Sigmoid colon (tissue), 7 donors: ENCODE data around the gene XCL1. TPM values are rescaled to one million over a fixed set of nuclear protein-coding genes. Genes with fewer than 3 reads are reported as not detected.
"Not testable (repeated sequence)": the region's sequence is repeated elsewhere in the genome, so short reads cannot be mapped to it uniquely, and the experiment has no call there.

Experiments
- DNase-seq: peaks from one replicate; pipeline ENCODE4 v3.0.0-alpha.2; 2019
- H3K27ac ChIP-seq, 4 donors: fragments of 200-600 bp; sonication (generic); one replicate each; pipeline ENCODE4 v1.5.1; 2016 to 2019; ENCODE audit warnings: mild to moderate bottlenecking in 1 of 4
- H3K27me3 ChIP-seq, 3 donors: fragments of 200-600 bp; sonication (generic); one replicate each; pipeline ENCODE4 v1.5.1; 2019; ENCODE audit warnings: mild to moderate bottlenecking in 1 of 3
- H3K36me3 ChIP-seq, 4 donors: fragments of 200-600 bp; sonication (generic); one replicate each; pipeline ENCODE4 v1.5.1; 2016 to 2019
- H3K4me1 ChIP-seq, 4 donors: fragments of 200-600 bp; sonication (generic); one replicate each; pipeline ENCODE4 v1.5.1; 2017 to 2019
- H3K4me3 ChIP-seq, 4 donors: fragments of 200-600 bp; sonication (generic); one replicate each; pipeline ENCODE4 v1.5.1; 2017 to 2019; ENCODE audit warnings: mild to moderate bottlenecking in 2 of 4, moderate library complexity in 1 of 4
- H3K9me3 ChIP-seq, 4 donors: fragments of 200-600 bp in 3 of 4; sonication (generic) in 3 of 4; one replicate each; pipeline versions ENCODE4 v1.5.1 to v1.6.1; 2013 to 2019
- EP300 ChIP-seq, 4 donors: sonication (generic); formaldehyde crosslinking; IDR thresholded peaks; one replicate each; pipeline ENCODE4 v1.6.1; 2017; ENCODE audit warnings: antibody characterized with exemption in 4 of 4
- POLR2A ChIP-seq, 2 donors: fragments of 450-650 bp; IDR thresholded peaks; one replicate each; pipeline ENCODE4 v1.6.1; 2016; ENCODE audit warnings: antibody characterized with exemption in 2 of 2, mild to moderate bottlenecking in 2 of 2, moderate library complexity in 2 of 2
- POLR2AphosphoS5 ChIP-seq, 4 donors: sonication (generic); formaldehyde crosslinking; IDR thresholded peaks; one replicate each; pipeline ENCODE4 v1.6.1; 2017; ENCODE audit warnings: antibody characterized with exemption in 4 of 4
- WGBS, 2 donors: extraction: QIAGEN DNeasy Blood & Tissue Kit; methylation state at CpG; one replicate each; pipeline ENCODE4 v1.1.7; 2013; 5-methylcytosine and 5-hydroxymethylcytosine counted together
- intact Hi-C: fragments of 100-400 bp; cut with DNase I; formaldehyde crosslinking; loops from one replicate; pipeline ENCODE4 v1.15.1; 2023
- polyA plus RNA-seq, 3 donors: library from polyadenylated mRNA; stranded (reverse); fragments of 200-250 nt; gene quantifications; one replicate each; pipeline ENCODE4 v1.2.3, GENCODE V29; 2013
- total RNA-seq, 4 donors: library from RNA; depleted of rRNA; stranded (reverse); fragments of >200 nt; gene quantifications; one replicate each; pipeline ENCODE4 v1.1.0, GENCODE V29; 2016
- TF ChIP-seq, protein P1 (sequence below), 4 experiments: fragments of 450-650 bp in 3 of 4; fragments of 200-600 bp in 1 of 4; IDR thresholded peaks; one replicate each; pipeline ENCODE4 v1.5.1; 2016 to 2019; ENCODE audit warnings: antibody characterized with exemption in 4 of 4, mild to moderate bottlenecking in 3 of 4, moderate library complexity in 2 of 4
- donor health status: healthy with polysubstance abuse.
- donor health status: Bipolar disorder and iron deficiency.
- donor health status: healthy.

XCL1 gene, protein sequence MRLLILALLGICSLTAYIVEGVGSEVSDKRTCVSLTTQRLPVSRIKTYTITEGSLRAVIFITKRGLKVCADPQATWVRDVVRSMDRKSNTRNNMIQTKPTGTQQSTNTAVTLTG
- total RNA-seq (under 1 TPM in 2 of 4 donors, not detected in 2; 0.33 to 0.83 TPM), polyA plus RNA-seq (under 1 TPM in 1 of 3 donors, not detected in 2; 0.50 TPM)

DNA sequence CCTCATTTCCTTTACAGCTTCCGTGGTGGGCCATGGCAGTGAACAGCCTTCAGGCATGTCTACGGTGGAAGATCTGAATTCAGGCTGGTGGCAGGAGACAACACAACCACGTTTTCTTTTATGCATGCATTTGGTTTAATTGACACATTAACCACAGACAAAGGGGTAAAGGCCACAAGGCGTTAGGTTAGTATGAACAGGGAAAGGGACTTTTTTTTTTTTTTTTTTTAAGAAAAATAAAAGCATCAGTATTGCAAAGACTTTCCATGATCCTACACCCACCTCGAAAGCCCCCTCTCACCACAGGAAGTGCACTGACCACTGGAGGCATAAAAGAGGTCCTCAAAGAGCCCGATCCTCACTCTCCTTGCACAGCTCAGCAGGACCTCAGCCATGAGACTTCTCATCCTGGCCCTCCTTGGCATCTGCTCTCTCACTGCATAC is at the start of gene XCL1:
XCL1 (plus strand) TSS at position 361 of the 444 bp plus-strand sequence; CDS start at position 394, 33 bp downstream.
- 64 to 68% methylated on average over 4 of the region's 6 CpGs for WGBS, 2 donors
- H3K9me3 ChIP-seq, DNase-seq, H3K4me1 ChIP-seq, H3K4me3 ChIP-seq, H3K27me3 ChIP-seq, H3K27ac ChIP-seq, H3K36me3 ChIP-seq, intact Hi-C loops: not testable (repeated sequence)

DNA sequence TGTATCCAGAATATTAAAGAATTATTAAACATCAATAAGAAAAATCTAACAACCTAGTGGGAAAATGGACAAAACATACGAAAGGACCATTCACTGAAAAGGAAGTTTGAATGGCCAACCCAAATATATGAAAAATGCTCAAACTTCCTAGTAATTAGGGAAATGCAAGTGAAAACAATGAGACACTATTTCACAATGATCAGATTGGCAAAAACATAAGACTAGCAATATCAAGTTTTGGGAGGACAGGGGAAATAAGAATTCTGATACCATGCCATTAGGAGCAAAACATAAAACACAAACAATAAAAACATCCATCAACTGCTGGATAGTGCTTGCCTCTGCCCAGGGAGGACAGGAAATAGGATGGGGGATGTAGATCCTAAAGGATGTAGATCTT is 46.9 kb upstream of the XCL1 start:
- TF ChIP-seq POLR2A (IDR thresholded peaks at IDR 0.05) (no peak), EP300 (IDR thresholded peaks at IDR 0.05) (no peak), POLR2AphosphoS5 (IDR thresholded peaks at IDR 0.05) (no peak)
- TF ChIP-seq, protein P1, sequence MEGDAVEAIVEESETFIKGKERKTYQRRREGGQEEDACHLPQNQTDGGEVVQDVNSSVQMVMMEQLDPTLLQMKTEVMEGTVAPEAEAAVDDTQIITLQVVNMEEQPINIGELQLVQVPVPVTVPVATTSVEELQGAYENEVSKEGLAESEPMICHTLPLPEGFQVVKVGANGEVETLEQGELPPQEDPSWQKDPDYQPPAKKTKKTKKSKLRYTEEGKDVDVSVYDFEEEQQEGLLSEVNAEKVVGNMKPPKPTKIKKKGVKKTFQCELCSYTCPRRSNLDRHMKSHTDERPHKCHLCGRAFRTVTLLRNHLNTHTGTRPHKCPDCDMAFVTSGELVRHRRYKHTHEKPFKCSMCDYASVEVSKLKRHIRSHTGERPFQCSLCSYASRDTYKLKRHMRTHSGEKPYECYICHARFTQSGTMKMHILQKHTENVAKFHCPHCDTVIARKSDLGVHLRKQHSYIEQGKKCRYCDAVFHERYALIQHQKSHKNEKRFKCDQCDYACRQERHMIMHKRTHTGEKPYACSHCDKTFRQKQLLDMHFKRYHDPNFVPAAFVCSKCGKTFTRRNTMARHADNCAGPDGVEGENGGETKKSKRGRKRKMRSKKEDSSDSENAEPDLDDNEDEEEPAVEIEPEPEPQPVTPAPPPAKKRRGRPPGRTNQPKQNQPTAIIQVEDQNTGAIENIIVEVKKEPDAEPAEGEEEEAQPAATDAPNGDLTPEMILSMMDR (IDR thresholded peaks at IDR 0.05), result no peak
- no peak overlapping the region for H3K27ac ChIP-seq
- H3K9me3 ChIP-seq, result no peaks in the 10 kb centered on the region
- 84 to 93% methylated on average over 1 of the region's 1 CpG for WGBS, 2 donors
- no peak overlapping the region for H3K4me3 ChIP-seq
- intact Hi-C loops, result no loop called here
- DNase-seq, result no peak
- no peaks in the 10 kb centered on the region for H3K27me3 ChIP-seq
- no peaks in the 10 kb centered on the region for H3K36me3 ChIP-seq
- no peaks in the 10 kb centered on the region for H3K4me1 ChIP-seq

DNA sequence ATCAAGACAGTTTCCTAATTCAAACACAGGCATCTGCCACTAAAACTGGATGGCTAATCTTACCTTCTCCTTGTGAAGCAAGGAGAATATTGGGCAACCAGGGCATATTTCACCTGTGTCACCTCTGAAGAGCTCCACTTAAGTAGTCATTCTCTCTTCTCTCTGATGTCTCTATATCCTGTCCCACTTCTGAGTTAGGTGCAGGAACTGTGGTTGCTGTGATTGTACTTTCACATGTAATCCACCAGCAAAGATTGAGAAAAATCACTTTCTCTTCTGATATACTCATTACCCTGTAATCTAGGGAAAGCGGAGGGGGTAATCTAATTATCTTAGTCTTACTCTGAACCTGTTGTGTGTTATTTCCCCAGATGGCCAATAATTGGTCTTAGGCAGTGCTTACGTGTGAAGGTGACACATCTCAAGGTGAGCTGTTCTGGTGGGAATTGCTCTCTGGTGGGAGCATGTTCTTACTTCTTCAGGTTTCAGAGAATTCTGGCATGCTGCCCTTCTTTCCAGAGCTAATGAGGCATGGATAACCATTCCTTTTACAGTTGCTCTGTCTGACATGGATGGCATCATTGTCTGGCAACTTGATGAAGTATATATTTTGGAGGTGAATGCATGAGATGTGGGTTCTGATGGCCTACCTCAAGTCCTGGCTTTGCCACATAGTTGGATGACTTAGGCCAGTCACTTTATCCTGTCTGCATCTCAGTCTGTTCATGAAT is 44.6 kb upstream of the XCL1 start:
- Histone ChIP-seq H3K36me3 (no peaks in the 10 kb centered on the region), H3K4me3 (no peak overlapping the region), H3K27ac (no peak overlapping the region), H3K4me1 (no peaks in the 10 kb centered on the region), H3K27me3 (no peaks in the 10 kb centered on the region), H3K9me3 (no peaks in the 10 kb centered on the region)
- DNase-seq, result no peak
- WGBS, 2 donors, result 82 to 94% methylated on average over 2 of the region's 2 CpGs
- no peak for TF ChIP-seq EP300 (IDR thresholded peaks at IDR 0.05)
- TF ChIP-seq, protein P1 (IDR thresholded peaks at IDR 0.05), result no peak
- no peak for TF ChIP-seq POLR2AphosphoS5 (IDR thresholded peaks at IDR 0.05)
- no peak for TF ChIP-seq POLR2A (IDR thresholded peaks at IDR 0.05)
- intact Hi-C loops, result no loop called here

DNA sequence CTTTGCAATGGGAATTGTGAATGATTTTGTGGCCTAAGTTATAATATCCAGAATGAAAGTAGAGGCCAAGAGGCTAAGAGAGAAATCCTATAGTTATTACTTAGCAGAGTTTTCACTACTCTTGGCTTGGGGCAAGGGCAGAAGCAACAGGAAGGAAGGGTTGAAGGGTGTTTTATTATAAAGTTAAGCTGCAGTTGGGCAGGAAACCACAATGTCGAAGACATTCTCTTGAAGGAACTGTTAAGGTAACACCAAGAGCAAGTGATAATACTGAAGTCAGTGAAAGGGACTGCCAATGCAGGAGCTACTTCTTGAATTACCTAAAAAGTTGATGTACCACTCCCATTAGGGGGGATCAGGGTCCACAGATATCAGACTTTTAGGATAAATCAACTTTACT is 40.9 kb upstream of the XCL1 start:
- H3K27ac ChIP-seq, result no peak overlapping the region

DNA sequence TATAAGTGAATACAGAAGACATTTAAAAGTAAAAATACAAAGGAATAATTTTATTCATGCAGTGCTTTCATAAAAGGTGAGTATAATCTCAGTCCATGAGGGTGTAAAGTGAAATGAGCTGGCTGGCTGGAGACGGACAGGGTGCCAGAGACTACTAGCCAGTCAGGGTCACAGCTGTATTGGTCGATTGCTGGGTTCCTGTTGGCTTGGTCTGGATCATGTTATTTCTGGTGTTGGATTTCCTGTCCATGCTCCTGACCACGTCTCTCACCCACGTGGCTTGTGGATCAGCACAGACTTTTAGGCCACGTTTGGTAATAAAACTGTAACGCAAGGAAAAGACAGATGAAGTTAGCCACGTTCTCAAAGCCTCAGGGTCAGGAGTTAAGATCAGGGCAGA is 35.6 kb upstream of the XCL1 start:
- H3K4me3 ChIP-seq, H3K4me1 ChIP-seq: not testable (repeated sequence)
- 74 to 81% methylated on average over 7 of the region's 7 CpGs for WGBS, 2 donors

More for the DNA sequence above, 40.9 kb upstream of the XCL1 start:
- H3K36me3 ChIP-seq, result no peaks in the 10 kb centered on the region
- no peak overlapping the region for H3K4me3 ChIP-seq
- WGBS, 2 donors, result 34 to 74% methylated on average over 1 of the region's 1 CpG
- H3K9me3 ChIP-seq, result no peaks in the 10 kb centered on the region
- no peaks in the 10 kb centered on the region for H3K27me3 ChIP-seq
- TF ChIP-seq, protein P1 (IDR thresholded peaks at IDR 0.05), result no peak
- TF ChIP-seq EP300 (IDR thresholded peaks at IDR 0.05) (no peak), POLR2A (IDR thresholded peaks at IDR 0.05) (no peak), POLR2AphosphoS5 (IDR thresholded peaks at IDR 0.05) (no peak)
- intact Hi-C loops, result no loop called here
- no peaks in the 10 kb centered on the region for H3K4me1 ChIP-seq
- no peak for DNase-seq

DNA sequence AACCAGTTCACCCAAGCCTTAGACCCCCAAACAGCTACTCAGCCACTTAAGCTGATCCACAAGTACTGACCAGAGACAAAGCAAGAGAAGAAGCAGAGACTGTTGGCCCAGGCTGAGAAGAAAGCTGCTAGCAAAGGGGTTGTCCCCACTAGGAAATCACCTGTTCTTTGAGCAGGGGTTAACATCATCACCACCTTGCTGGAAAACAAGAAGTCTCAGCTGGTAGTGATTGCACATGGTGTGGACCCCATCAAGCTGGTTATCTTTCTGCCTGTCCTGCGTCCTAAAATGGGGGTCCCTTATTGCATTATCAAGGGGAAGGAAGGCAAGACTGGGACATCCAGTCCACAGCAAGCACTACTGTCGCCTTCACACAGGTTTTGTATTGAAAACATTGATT is 33.4 kb upstream of the XCL1 start:
- DNase-seq, H3K9me3 ChIP-seq, H3K27me3 ChIP-seq, intact Hi-C loops, H3K4me3 ChIP-seq, H3K4me1 ChIP-seq, H3K36me3 ChIP-seq, H3K27ac ChIP-seq: not testable (repeated sequence)
- whole genome bisulfite sequencing, 2 donors, result 90 to 94% methylated on average over 2 of the region's 2 CpGs

More for the DNA sequence above, 35.6 kb upstream of the XCL1 start:
- H3K36me3 ChIP-seq, DNase-seq, intact Hi-C loops, H3K27me3 ChIP-seq, H3K27ac ChIP-seq, H3K9me3 ChIP-seq: not testable (repeated sequence)

DNA sequence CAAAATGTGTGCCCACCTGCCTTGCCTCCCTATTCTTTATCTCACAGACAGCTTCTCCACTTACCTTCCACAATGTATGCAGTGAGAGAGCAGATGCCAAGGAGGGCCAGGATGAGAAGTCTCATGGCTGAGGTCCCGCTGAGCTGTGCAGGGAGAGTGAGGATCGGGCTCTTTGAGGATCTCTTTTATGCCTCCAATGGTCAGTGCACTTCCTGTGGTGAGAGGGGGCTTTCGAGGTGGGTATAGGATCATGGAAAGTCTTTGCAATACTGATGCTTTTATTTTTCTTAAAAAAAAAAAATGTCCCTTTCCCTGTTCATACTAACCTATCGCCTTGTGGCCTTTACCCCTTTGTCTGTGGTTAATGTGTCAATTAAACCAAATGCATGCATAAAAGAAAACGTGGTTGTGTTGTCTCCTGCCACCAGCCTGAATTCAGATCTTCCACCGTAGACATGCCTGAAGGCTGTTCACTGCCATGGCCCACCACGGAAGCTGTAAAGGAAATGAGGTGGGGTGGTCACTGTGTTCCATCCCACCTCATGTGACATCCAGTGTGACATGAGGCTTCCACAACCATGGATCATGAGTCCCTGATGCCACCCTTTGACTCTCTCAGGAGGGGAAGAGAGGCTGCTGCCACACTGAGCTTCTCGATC is 32.4 kb upstream of the XCL1 start, which contains the start of gene XCL2:
XCL2 (minus strand) TSS at position 158 of the 659 bp plus-strand sequence; CDS start at position 125, 33 bp downstream.
- H3K9me3 ChIP-seq, intact Hi-C loops, H3K4me3 ChIP-seq, H3K27ac ChIP-seq, H3K27me3 ChIP-seq, H3K4me1 ChIP-seq, DNase-seq, H3K36me3 ChIP-seq: not testable (repeated sequence)
- WGBS, 2 donors, result 74 to 82% methylated on average over 5 of the region's 8 CpGs

DNA sequence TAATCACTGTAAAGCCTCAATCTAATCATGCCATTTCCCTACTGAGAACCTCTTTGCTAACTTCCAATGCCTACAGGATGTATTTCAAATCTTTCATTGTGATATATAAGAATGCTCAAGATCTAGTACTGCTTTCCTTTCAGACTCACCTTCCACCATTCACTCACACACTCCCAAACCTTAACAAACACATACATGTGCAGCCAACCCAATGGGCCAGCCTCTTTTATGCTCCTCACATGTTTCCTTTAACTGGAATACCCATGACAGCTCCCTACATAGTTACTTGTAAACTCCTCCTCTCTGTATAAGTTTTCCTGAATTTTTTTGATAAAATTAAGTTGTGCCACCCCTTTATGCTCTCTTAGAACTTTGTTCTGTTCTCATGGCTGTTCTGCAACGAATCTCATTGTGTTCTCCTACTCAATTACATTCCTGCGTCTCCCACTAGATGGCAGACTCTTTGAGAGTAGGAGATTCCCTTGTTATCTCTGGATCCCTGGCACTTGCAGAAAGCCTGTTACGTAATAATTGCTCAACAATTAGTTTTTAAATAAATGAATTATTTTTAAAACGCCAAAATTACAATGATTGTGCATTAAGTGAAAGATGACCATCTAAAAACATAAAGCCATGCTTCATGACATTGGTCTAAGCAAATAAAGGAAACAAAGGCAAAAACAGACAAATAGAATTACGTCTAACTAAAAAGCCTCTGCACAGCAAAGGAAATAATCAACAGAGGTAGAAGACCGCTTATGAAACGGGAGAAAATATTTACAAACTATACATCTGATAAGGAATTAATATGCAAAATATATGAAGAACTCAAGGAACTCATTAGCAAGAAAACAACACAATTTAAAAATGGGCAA is 30.5 kb upstream of the XCL1 start:
- intact Hi-C loops, DNase-seq: not testable (repeated sequence)

More for the DNA sequence above, 30.5 kb upstream of the XCL1 start:
- not testable (repeated sequence) for H3K27ac ChIP-seq, H3K4me3 ChIP-seq, H3K27me3 ChIP-seq, H3K4me1 ChIP-seq, H3K36me3 ChIP-seq, H3K9me3 ChIP-seq
- 41 to 62% methylated on average over 7 of the region's 7 CpGs for WGBS, 2 donors
